Stomach (tissue), 4 donors: Measurements from ENCODE around the gene GPR42.

Source experiments
- EP300 ChIP-seq: sonication (generic); formaldehyde crosslinking; IDR thresholded peaks from one replicate; pipeline ENCODE4 v1.6.1; 2017; ENCODE audit warnings: antibody characterized with exemption
- POLR2A ChIP-seq, 4 donors: fragments of 450-650 bp; IDR thresholded peaks; one replicate each; pipeline ENCODE4 v1.6.1; 2016; ENCODE audit warnings: antibody characterized with exemption in 4 of 4, control low read depth in 2 of 4, mild to moderate bottlenecking in 1 of 4, moderate library complexity in 1 of 4
- TF ChIP-seq, protein P1 (sequence below), 7 experiments: fragments of 450-650 bp in 4 of 7; fragments of 200-600 bp in 3 of 7; sonication (generic) in 3 of 7; IDR thresholded peaks; one replicate each; pipeline ENCODE4 v1.5.1; 2016 to 2019; ENCODE audit warnings: antibody characterized with exemption in 7 of 7, control low read depth in 2 of 7, mild to moderate bottlenecking in 1 of 7

- TF ChIP-seq, protein P1, sequence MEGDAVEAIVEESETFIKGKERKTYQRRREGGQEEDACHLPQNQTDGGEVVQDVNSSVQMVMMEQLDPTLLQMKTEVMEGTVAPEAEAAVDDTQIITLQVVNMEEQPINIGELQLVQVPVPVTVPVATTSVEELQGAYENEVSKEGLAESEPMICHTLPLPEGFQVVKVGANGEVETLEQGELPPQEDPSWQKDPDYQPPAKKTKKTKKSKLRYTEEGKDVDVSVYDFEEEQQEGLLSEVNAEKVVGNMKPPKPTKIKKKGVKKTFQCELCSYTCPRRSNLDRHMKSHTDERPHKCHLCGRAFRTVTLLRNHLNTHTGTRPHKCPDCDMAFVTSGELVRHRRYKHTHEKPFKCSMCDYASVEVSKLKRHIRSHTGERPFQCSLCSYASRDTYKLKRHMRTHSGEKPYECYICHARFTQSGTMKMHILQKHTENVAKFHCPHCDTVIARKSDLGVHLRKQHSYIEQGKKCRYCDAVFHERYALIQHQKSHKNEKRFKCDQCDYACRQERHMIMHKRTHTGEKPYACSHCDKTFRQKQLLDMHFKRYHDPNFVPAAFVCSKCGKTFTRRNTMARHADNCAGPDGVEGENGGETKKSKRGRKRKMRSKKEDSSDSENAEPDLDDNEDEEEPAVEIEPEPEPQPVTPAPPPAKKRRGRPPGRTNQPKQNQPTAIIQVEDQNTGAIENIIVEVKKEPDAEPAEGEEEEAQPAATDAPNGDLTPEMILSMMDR (IDR thresholded peaks at IDR 0.05), result no peak
- TF ChIP-seq EP300, result no peak
- no peak for TF ChIP-seq POLR2A (IDR thresholded peaks at IDR 0.05)
Observed at GRCh38 chr19:35341006-35341405, 29.9 kb upstream of the GPR42 start.
